HG02588 (cell line): ENCODE data around the gene AGAP1.
"Not testable (repeated sequence)": the region's sequence is repeated elsewhere in the genome, so short reads cannot be mapped to it uniquely, and the experiment has no call there.

Experiments used
- ATAC-seq: cut with Tn5 transposase; IDR thresholded peaks from one replicate; pipeline ENCODE4 v1.9.1; 2021; ENCODE audit warnings: mild to moderate bottlenecking, moderate library complexity; ENCODE audit not compliant: unreplicated experiment

Gene AGAP1

DNA sequence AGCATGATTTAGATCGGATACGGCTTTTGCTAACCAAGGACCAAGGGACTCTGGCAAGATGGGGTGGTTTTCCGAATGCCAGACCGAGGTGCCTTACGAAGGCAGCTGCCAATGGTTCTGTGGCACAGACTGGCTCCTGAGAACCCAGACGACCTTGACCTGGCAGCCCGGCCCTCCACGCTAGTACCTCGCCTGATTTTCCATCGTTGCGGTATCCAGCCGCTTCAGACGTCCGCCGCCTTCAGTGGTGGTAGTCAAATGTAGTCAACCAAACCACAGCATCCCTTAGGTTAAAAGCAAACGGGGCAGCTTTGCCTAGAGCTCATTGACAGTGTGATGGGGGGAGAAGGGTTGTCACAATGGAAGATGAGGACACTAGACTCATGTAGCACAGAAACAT is 631.7 kb downstream of the AGAP1 start:
- no peak for ATAC-seq

GRCh38 chr2:236127010-236127409 is 633.2 kb downstream of the AGAP1 start:
- no peak for ATAC-seq

DNA sequence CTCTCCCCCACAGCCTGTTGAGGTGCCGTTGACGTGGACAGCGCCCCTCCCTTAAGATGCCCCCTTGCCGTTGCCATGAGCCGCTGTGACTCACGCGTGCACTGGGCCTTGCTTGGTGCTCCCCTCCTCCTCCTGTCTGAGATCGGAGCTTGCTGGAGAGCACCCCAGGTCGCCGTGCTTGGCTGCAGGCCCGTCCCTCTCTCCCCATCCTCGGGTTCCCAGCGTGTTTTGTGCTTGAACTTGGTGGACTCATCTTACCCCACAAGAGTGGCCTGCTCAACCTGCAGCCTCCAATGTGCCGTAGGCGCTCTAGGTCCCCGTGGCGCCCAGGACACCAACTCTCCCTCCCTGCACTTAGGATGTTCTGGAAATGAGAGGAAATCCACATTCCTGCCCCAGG is 634.5 kb downstream of the AGAP1 start:
- ATAC-seq: no peak

- no peak for ATAC-seq
These were observed 636.1 kb downstream of the AGAP1 start for GRCh38 chr2:236129935-236130334.

- no peak for ATAC-seq
These were observed 636.6 kb downstream of the AGAP1 start for GRCh38 chr2:236130349-236130998.

- no peak for ATAC-seq
These were observed 637.3 kb downstream of the AGAP1 start for GRCh38 chr2:236131073-236131692.

GRCh38 chr2:236133410-236134012 is 639.7 kb downstream of the AGAP1 start:
- no peak for ATAC-seq

DNA sequence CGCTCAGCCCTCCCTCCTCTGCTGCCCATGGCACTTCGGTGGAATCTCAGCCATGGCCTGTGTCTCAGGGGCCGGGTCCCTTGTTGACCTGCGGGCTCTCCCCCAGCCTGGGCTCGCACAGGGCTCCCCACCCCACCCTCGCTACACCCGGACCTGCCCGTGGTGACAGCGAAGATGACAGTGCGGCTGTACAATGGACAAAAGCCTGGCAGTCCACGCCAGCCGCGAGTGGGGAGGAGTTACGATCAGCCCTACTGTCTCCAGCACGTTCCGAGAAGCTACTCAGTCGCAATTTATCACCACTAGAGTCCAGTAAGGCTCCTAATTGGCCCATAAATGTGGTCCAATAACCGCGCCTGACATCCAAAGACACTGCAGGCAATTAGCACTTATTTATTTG is 642.7 kb downstream of the AGAP1 start:
- ATAC-seq: no peak

DNA sequence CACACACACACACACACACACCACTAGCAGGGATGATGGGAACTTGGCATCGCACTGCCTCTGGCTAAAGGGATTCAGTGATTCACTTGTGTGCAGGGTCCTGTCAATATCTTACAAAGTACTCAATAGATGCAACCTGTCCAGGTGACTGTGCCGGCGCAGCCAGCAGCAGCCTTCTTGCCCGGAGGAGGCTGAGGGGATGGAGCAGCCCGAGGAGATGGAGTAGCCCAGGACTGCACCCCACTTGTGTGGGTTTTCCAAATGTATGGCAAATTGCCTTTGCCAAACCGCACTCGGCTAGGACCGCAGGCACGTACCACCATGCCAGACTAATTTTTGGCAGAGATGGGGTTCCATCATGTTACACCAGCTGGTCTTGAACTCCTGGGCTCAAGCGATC is 643.2 kb downstream of the AGAP1 start:
- no peak for ATAC-seq

DNA sequence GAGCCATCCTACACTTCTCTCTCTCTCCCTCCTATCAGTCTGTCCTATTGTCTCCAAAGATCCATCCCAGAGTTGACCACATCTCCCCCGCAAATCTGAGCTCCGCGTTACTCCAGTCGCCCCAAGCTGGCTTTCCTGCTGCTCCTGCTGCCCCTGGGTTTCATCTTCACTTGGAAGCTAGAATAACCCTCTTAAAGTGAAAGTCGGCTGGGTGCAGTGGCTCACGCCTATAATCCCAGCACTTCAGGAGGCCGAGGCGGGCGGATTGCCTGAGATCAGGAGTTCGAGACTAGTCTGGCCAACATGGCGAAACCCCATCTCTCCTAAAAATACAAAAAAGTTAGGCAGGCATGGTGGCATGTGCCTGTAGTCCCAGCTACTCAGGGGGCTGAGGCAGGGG is 647.8 kb downstream of the AGAP1 start:
- ATAC-seq: not testable (repeated sequence)

GRCh38 chr2:236143811-236144210 is 650.0 kb downstream of the AGAP1 start:
- no peak for ATAC-seq

GRCh38 chr2:236146436-236146835 is 652.6 kb downstream of the AGAP1 start:
- ATAC-seq: no peak

DNA sequence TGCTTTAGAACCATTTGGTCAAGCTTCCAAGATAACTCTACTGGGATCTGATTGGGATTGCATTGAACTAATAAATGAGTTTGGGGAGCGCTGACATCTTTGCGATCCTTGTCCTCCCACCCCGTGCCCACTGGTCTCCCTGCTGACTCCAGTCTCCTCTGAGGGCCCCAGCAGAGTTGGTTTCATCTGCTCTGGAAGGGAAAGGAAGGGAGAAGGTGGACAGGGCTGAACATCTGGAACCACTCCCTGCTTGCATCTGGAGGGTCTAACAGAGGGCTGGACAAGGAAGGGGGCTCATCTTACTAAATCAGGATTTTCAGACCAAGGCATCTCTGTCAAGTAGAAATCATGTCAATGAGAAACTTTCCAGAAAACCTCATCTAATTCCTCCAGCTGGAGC is 661.6 kb downstream of the AGAP1 start:
- no peak for ATAC-seq

- ATAC-seq: no peak
These were observed 662.4 kb downstream of the AGAP1 start for GRCh38 chr2:236156095-236156859.

- no peak for ATAC-seq
These were observed 663.0 kb downstream of the AGAP1 start for GRCh38 chr2:236156860-236157194.

- no peak for ATAC-seq
These were observed 663.5 kb downstream of the AGAP1 start for GRCh38 chr2:236157366-236157765.

- no peak for ATAC-seq
These were observed 664.1 kb downstream of the AGAP1 start for GRCh38 chr2:236157815-236158498.

DNA sequence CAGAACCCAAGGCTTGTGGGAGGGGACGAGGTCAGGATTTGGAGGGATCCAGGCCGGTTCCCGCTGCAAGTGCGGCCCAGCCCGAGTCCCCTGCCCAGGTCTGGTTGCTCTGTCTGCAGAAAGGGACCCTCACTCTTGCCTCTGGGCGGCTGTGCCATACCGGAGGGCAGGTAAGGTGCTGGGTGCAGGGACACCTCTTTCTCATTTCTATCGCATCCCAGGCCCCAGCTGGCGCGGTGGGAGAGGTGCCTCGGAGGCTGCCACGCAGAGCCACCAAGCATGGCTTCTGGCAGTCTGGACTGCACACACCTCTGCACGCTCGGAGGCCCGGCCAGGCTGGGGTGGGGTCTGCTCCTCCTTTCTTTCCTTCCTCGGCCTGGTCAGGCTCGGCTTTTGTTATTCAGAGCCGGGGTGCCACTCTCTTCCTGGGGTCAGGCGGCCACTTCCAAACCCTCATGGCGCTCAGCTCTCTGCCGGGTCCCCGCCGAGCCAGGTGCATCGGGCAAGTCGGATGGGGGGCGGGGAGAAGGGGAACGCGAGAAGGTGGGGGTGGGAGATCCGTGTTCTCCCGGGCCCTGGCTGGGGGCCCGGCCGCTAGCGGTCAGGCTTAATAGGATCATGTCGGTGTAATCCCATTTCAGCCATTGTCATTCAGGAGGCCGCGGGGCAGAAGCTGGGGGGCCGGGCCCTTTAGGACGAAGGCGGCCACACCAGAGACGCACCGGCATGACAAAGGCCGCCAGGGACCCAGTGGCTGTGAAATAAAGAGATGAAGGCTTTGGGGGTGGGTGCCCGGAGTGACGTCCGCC is 665.3 kb downstream of the AGAP1 start:
- no peak for ATAC-seq

- no peak for ATAC-seq
These were observed 665.9 kb downstream of the AGAP1 start for GRCh38 chr2:236159778-236160170.

- no peak for ATAC-seq
These were observed 666.7 kb downstream of the AGAP1 start for GRCh38 chr2:236160366-236161081.
